Raji (cell line): ENCODE results near the gene HSPB6.

Experiments used
- POLR2A ChIP-seq: IDR thresholded peaks from 2 replicates; pipeline ENCODE4 v1.6.1; 2011; ENCODE audit warnings: low read depth, low read length, control low read depth; ENCODE audit not compliant: insufficient read depth

Gene HSPB6

DNA sequence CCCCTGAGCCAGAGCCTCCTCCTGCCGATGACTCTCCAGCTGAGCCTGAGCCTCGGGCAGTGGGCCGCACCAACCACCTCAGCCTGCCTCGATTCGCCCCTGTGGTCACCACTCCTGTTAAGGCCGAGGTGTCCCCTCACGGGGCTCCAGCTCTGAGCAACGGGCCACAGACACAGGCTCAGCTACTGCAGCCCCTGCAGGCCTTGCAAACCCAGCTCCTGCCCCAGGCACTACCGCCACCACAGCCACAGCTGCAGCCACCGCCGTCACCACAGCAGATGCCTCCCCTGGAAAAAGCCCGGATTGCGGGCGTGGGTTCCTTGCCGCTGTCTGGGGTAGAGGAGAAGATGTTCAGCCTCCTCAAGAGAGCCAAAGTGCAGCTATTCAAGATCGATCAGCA, 35.5 kb downstream of the HSPB6 start:
- no peak for TF ChIP-seq POLR2A

- no peak for TF ChIP-seq POLR2A
These were observed 36.2 kb downstream of the HSPB6 start for GRCh38 chr19:35720648-35721047.

DNA sequence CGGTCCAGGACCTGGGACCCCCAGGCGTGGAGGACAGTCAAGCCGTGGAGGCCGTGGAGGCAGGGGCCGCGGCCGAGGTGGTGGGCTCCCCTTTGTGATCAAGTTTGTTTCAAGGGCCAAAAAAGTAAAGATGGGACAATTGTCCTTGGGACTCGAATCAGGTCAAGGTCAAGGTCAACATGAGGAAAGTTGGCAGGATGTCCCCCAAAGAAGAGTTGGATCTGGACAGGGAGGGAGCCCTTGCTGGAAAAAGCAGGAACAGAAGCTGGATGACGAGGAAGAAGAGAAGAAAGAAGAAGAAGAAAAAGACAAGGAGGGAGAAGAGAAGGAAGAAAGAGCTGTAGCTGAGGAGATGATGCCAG, 36.7 kb downstream of the HSPB6 start:
- TF ChIP-seq POLR2A = no peak

GRCh38 chr19:35719402-35720162, 37.2 kb downstream of the HSPB6 start:
- TF ChIP-seq POLR2A = no peak

- no peak for TF ChIP-seq POLR2A
These were observed 38.3 kb downstream of the HSPB6 start for GRCh38 chr19:35718345-35719041.

DNA sequence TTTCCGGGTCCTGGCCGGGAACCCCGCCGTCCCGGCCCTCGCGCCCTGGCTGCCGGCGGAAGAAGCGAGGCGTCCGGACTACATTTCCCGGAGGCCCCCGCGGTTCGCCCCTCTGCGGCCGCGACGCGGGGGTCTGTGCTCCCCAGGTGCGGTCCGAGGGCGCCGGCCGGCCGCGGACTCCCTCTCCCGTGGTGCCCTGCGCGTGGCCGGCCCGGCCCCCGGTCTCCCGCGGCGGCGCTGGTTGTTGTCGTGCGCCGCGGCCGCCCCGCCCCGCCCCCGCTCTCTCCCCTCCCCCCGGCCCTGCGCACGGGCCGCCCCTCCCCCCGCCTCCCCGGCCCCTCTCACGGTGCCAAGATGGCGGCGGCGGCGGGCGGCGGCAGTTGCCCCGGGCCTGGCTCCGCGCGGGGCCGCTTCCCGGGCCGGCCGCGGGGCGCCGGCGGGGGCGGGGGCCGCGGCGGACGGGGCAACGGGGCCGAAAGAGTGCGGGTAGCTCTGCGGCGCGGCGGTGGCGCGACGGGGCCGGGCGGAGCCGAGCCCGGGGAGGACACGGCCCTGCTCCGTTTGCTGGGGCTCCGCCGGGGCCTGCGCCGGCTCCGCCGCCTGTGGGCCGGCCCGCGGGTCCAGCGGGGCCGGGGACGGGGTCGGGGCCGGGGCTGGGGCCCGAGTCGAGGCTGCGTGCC, 39.0 kb downstream of the HSPB6 start, which contains the start of gene KMT2B:
Gene KMT2B (plus strand): TSS at position 339 of the 680 bp plus-strand sequence. CDS start 16 bp downstream, at position 355.
- no peak for TF ChIP-seq POLR2A

GRCh38 chr19:35716801-35717664, 39.8 kb downstream of the HSPB6 start:
- TF ChIP-seq POLR2A = peak; percentile 88

DNA sequence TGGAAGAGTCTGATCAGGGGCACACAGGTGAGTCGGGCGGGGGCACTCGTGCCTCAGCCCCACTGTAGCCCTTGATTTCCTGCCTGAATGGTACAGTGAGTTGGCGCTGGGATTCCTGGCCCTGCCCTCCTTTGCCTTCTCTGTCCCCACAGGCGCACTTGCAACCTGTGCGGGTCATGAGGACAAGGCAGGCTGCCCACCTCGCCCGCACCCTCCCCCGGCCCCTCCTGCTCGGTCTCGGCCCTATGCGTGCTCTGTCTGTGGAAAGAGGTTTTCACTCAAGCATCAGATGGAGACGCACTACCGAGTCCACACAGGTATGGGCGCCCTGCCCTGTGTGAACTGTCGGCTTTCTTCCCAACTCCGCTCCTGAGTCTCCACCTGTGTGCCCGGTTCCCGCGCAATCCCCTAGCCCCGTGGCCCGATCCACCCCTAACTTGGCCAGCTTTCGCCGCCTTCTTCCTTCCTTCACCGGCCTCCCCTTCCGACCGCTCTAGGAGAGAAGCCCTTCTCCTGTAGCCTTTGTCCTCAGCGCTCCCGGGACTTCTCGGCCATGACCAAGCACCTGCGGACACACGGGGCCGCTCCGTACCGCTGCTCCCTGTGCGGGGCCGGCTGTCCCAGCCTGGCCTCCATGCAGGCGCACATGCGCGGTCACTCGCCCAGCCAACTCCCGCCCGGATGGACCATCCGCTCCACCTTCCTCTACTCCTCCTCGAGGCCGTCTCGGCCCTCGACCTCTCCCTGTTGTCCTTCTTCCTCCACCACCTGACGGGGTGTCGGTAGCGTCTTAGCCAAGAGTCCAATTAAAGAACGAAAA, 40.6 kb downstream of the HSPB6 start:
- peak; percentile 2; the same call in 1 of the 2 replicates for TF ChIP-seq POLR2A

DNA sequence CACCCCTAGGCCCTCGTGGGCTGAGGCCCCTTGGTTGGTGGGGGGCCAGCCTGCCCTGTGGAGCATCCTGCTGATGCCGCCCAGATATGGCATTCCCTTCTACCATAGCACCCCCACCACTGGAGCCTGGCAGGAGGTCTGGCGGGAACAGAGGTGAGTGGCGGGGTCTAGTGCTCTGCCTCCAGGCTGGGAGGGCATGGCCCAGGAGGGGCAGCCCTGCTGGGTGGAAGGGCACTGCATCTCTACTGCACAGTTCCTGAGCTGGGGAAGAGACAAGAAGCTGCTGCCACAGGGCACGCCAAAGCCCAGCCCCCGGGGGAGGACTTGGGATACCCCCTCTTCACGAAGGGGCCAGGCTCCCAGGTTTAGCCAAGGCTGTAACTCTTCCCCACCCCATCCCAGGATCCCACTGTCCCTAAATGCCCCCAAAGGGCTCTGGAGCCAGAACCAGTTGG, 41.4 kb downstream of the HSPB6 start:
- TF ChIP-seq POLR2A = peak; percentile 12; the same call in 1 of the 2 replicates

- TF ChIP-seq POLR2A = peak; percentile 28; the same call in 1 of the 2 replicates
These were observed 42.1 kb downstream of the HSPB6 start for GRCh38 chr19:35714601-35715354.

- TF ChIP-seq POLR2A = no peak
These were observed 42.8 kb downstream of the HSPB6 start for GRCh38 chr19:35713904-35714495.

- no peak for TF ChIP-seq POLR2A
These were observed 43.4 kb downstream of the HSPB6 start for GRCh38 chr19:35713506-35713850.
